ENCODE measurements around the gene NEDD9.

Gene NEDD9

GRCh38 chr6:11230158-11231107, 2.0 kb downstream of the NEDD9 start:
- TF ChIP-seq CTCF (IDR thresholded peaks at IDR 0.05; ENCODE audit: low read depth, low read length), result no peak
- H3K4me3 ChIP-seq (replicated peaks in 1 of 2; ENCODE audit: low read depth in 2 of 2, low read length in 2 of 2), result peak overlapping the region in 1 of 2 donors; percentile 76
- DNase-seq (ENCODE audit: low read depth in 2 of 2), result peak in 1 of 2 donors; percentile 69

- DNase-seq (ENCODE audit: low read depth in 2 of 2), result peak in 1 of 2 donors; percentile 36
- peak overlapping the region in 1 of 2 donors; percentile 76 for H3K4me3 ChIP-seq (replicated peaks in 1 of 2; ENCODE audit: low read depth in 2 of 2, low read length in 2 of 2)
- no peak for TF ChIP-seq CTCF (IDR thresholded peaks at IDR 0.05; ENCODE audit: low read depth, low read length)
These were observed 2.8 kb downstream of the NEDD9 start for GRCh38 chr6:11229655-11230046.

- TF ChIP-seq CTCF (IDR thresholded peaks at IDR 0.05; ENCODE audit: low read depth, low read length), result no peak
- peak in 1 of 2 donors; percentile 11 for DNase-seq (ENCODE audit: low read depth in 2 of 2)
- peak overlapping the region in 1 of 2 donors; percentile 76 for H3K4me3 ChIP-seq (replicated peaks in 1 of 2; ENCODE audit: low read depth in 2 of 2, low read length in 2 of 2)
These were observed 3.4 kb downstream of the NEDD9 start for GRCh38 chr6:11228935-11229654.

- no peak for DNase-seq (ENCODE audit: low read depth in 2 of 2)
- no peak overlapping the region for H3K4me3 ChIP-seq (replicated peaks in 1 of 2; ENCODE audit: low read depth in 2 of 2, low read length in 2 of 2)
- no peak for TF ChIP-seq CTCF (IDR thresholded peaks at IDR 0.05; ENCODE audit: low read depth, low read length)
These were observed 4.8 kb downstream of the NEDD9 start for GRCh38 chr6:11227698-11228097.

- TF ChIP-seq CTCF (IDR thresholded peaks at IDR 0.05; ENCODE audit: low read depth, low read length), result no peak
These were observed 6.5 kb downstream of the NEDD9 start for GRCh38 chr6:11226005-11226404.

GRCh38 chr6:11224966-11225463, 7.5 kb downstream of the NEDD9 start:
- peak in 1 of 2 donors; percentile 31 for DNase-seq (ENCODE audit: low read depth in 2 of 2)
- TF ChIP-seq CTCF (IDR thresholded peaks at IDR 0.05; ENCODE audit: low read depth, low read length), result no peak
- no peak overlapping the region for H3K4me3 ChIP-seq (replicated peaks in 1 of 2; ENCODE audit: low read depth in 2 of 2, low read length in 2 of 2)

More at GRCh38 chr6:11226005-11226404, 6.5 kb downstream of the NEDD9 start:
- no peak overlapping the region for H3K4me3 ChIP-seq (replicated peaks in 1 of 2; ENCODE audit: low read depth in 2 of 2, low read length in 2 of 2)
- DNase-seq (ENCODE audit: low read depth in 2 of 2), result peak in 1 of 2 donors; percentile 18
